Chondrocyte (in vitro differentiated cells): Measurements from ENCODE around the gene CDK6. TPM values are rescaled to one million over a fixed set of nuclear protein-coding genes. Genes with fewer than 3 reads are reported as not detected.

ENCODE experiments used
- DNase-seq: peaks from one replicate; pipeline ENCODE4 v3.0.0; 2021; ENCODE audit warnings: mixed read lengths, low spot score
- H3K27ac Mint-ChIP-seq: one replicate; pipeline ENCODE4 v1.8.0; 2021; ENCODE audit warnings: mild to moderate bottlenecking, moderate library complexity, mixed read lengths; ENCODE audit not compliant: unreplicated experiment
- H3K27me3 Mint-ChIP-seq: 2 replicates; pipeline ENCODE4 v1.8.0; 2021; ENCODE audit warnings: low read depth, mixed read lengths
- H3K36me3 Mint-ChIP-seq: 2 replicates; pipeline ENCODE4 v1.8.0; 2021; ENCODE audit warnings: low read depth, mixed read lengths
- H3K4me1 Mint-ChIP-seq: 2 replicates; pipeline ENCODE4 v1.8.0; 2021; ENCODE audit warnings: low read depth, mild to moderate bottlenecking, mixed read lengths
- H3K4me3 Mint-ChIP-seq: one replicate; pipeline ENCODE4 v1.8.0; 2021; ENCODE audit warnings: mild to moderate bottlenecking, moderate library complexity, mixed read lengths; ENCODE audit not compliant: unreplicated experiment
- H3K9me3 Mint-ChIP-seq: 2 replicates; pipeline ENCODE4 v1.8.0; 2021; ENCODE audit warnings: low read depth, mixed read lengths
- total RNA-seq: library from RNA; stranded (reverse); gene quantifications from 3 replicates; pipeline ENCODE4 v1.2.1, GENCODE V29; 2021
- TF ChIP-seq, protein P1 (sequence below): fragments of 200-600 bp; sonication (generic); IDR thresholded peaks from 2 replicates; pipeline ENCODE4 v1.5.0; 2021; ENCODE audit warnings: antibody characterized with exemption, mild to moderate bottlenecking, moderate library complexity

CDK6 gene
- total RNA-seq, 1 donor from 2014 or later: 162 TPM

DNA sequence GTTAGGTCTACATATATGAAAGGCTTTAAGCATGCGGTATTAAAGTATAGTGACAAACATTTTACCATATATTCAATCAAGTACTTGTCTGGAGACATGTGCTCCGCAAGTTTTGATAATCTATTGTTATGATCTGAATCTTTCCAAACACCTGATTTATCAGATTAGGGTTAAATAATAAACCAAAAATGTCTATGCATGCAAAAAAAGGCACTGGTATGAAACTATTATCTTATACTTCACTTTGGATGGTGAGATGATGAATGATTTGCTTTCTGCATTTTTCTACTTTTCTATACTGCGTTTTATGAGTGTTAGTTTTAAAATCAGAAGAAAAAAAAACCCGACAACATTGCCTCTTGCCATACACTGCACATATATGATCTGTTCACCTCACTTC lies 208.4 kb downstream of the CDK6 start:
- Mint-ChIP-seq H3K4me1 (peaks cover 41% of the 10 kb centered on the region), H3K36me3 (peaks cover 20% of the 10 kb centered on the region), H3K27me3 (no peaks in the 10 kb centered on the region), H3K4me3 (no peak overlapping the region), H3K9me3 (no peaks in the 10 kb centered on the region), H3K27ac (peak overlapping the region; percentile 1)
- no peak for DNase-seq
- TF ChIP-seq, protein P1, sequence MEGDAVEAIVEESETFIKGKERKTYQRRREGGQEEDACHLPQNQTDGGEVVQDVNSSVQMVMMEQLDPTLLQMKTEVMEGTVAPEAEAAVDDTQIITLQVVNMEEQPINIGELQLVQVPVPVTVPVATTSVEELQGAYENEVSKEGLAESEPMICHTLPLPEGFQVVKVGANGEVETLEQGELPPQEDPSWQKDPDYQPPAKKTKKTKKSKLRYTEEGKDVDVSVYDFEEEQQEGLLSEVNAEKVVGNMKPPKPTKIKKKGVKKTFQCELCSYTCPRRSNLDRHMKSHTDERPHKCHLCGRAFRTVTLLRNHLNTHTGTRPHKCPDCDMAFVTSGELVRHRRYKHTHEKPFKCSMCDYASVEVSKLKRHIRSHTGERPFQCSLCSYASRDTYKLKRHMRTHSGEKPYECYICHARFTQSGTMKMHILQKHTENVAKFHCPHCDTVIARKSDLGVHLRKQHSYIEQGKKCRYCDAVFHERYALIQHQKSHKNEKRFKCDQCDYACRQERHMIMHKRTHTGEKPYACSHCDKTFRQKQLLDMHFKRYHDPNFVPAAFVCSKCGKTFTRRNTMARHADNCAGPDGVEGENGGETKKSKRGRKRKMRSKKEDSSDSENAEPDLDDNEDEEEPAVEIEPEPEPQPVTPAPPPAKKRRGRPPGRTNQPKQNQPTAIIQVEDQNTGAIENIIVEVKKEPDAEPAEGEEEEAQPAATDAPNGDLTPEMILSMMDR: no peak

DNA sequence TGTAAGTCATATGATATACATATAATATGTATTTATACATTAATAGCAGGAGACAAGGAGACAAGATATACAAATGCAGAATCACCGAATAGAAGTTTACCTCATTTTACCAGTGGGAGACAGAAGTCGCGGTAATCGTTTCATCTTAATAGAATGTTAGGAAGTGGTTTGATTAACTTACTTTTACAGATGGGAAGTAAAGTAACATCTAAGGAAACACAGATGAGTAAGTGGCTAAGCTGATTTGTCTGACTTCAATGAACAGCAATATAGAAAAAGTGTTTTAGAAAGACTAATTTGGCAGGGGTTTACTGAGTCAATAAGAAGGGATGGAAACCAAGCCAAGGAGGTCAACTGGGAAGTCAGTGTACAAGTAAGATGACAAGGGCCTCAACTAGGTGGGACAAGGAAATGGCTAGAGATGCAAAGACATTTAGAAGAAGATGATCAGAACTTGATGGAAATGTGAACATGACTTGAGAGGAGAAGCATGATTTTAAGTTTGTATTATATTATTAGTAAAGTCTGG lies 210.0 kb downstream of the CDK6 start:
- Mint-ChIP-seq H3K4me1 (peaks cover 42% of the 10 kb centered on the region), H3K27ac (no peak overlapping the region), H3K36me3 (peaks cover 24% of the 10 kb centered on the region), H3K9me3 (no peaks in the 10 kb centered on the region), H3K4me3 (no peak overlapping the region), H3K27me3 (no peaks in the 10 kb centered on the region)
- no peak for DNase-seq
- TF ChIP-seq, protein P1: no peak

DNA sequence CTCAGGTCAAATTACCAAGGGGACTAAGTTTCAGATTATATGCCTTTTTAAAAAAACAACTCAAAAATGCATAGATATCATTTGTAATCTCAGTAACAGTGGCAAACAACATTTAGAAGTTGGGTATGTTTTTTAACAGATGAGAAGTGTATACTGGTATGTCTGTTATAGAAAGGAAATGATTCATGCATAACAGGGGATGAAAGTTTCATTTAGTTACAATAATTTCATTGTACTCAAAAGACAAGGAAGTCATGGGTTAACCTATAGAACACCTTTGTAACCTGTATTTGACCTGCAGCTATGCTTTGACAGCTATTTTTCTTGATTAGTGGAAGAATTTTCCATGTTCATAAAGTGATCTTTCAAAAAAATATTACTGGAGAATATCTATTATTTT lies 210.8 kb downstream of the CDK6 start:
- no peak overlapping the region for H3K4me3 Mint-ChIP-seq
- H3K36me3 Mint-ChIP-seq: peaks cover 24% of the 10 kb centered on the region
- TF ChIP-seq, protein P1: no peak
- DNase-seq: no peak
- H3K27ac Mint-ChIP-seq: peak overlapping the region; percentile 68
- peaks cover 45% of the 10 kb centered on the region for H3K4me1 Mint-ChIP-seq
- H3K27me3 Mint-ChIP-seq: no peaks in the 10 kb centered on the region
- H3K9me3 Mint-ChIP-seq: no peaks in the 10 kb centered on the region

DNA sequence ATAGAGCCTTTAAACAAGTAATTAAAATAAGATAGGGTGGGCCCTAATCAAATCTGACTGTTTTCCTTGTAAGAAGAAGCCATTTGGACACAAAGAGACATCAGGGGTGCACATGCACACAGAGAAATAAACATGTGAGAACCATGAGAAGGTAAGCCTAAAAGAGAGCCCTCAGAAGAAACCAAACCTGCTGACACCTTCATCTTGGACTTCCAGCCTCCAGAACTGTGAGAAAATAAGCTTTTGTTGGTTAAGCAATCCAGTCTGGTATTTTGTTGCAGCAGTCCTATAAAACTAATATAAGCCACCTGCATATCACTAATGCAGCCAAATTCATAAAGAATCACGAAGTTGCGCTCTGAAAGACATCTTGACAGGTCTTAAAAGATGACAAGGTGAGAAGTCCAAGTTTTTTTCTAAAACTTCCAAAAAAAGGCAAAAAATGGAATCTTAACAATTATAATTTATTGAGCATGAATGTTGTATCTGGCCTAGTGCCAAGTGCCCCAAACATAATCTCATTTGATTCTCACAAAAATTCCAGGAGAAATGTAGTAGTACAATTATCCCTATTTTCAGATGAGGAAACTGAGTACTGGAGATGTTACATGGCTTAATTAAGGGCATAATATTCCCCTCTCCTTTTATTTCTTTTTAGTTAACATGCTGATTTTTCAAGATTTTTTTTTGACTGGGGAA lies 211.9 kb downstream of the CDK6 start:
- no peak for DNase-seq
- Mint-ChIP-seq H3K27me3 (no peaks in the 10 kb centered on the region), H3K9me3 (no peaks in the 10 kb centered on the region), H3K36me3 (peaks cover 23% of the 10 kb centered on the region), H3K4me1 (peaks cover 46% of the 10 kb centered on the region), H3K4me3 (no peak overlapping the region), H3K27ac (no peak overlapping the region)
- TF ChIP-seq, protein P1: no peak

DNA sequence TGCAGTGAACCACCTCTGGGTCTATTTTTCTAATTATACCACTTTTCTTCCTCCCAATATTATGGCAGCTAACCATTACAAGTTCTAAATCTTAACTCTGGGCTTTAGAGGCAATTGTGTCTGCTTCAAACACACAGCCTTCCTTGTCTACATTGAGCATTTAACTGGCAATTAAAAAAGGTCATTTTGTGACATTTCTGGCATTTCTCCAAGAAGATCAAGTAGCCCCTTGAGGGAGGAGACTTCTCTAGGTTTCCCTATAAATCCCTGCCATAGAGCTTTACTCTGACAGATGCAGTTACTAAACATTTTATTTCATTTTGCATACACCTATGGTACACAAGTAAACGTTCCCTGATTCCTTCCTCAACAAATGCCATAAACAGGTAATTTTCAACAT lies 212.8 kb downstream of the CDK6 start:
- H3K9me3 Mint-ChIP-seq: no peaks in the 10 kb centered on the region
- peaks cover 19% of the 10 kb centered on the region for H3K36me3 Mint-ChIP-seq
- DNase-seq: no peak
- H3K27ac Mint-ChIP-seq: no peak overlapping the region
- TF ChIP-seq, protein P1: no peak
- H3K4me1 Mint-ChIP-seq: peaks cover 46% of the 10 kb centered on the region
- no peak overlapping the region for H3K4me3 Mint-ChIP-seq
- no peaks in the 10 kb centered on the region for H3K27me3 Mint-ChIP-seq
